Ovary (tissue), 9 donors: ENCODE results near the gene KLHDC8A. TPM values are rescaled to one million over a fixed set of nuclear protein-coding genes. Genes with fewer than 3 reads are reported as not detected.
A peak's percentile ranks its signal among the peaks of the same experiment; 100 is the strongest.

Experiments
- DNase-seq, 5 donors: peaks; one replicate each; pipeline ENCODE4 v3.0.0-alpha.2; 2019 to 2020
- H3K27ac ChIP-seq, 2 donors: fragments of 200-600 bp; one replicate each; pipeline versions ENCODE4 v1.5.1 to v1.8.0; 2019 to 2022
- H3K27me3 ChIP-seq: fragments of 200-600 bp; one replicate; pipeline ENCODE4 v1.8.0; 2022
- H3K36me3 ChIP-seq: fragments of 200-600 bp; sonication (generic); one replicate; pipeline ENCODE4 v1.5.1; 2019
- H3K4me1 ChIP-seq: one replicate; pipeline ENCODE4 v1.8.1; 2013; ENCODE audit warnings: mild to moderate bottlenecking, moderate library complexity; ENCODE audit not compliant: insufficient read depth
- H3K4me3 ChIP-seq: fragments of 200-600 bp; sonication (generic); one replicate; pipeline ENCODE4 v1.5.1; 2017
- H3K9me3 ChIP-seq, 2 donors: fragments of 200-600 bp in 1 of 2; sonication (generic) in 1 of 2; one replicate each; pipeline versions ENCODE4 v1.5.1 to v1.8.1; 2013 to 2019; ENCODE audit warnings: mild to moderate bottlenecking in 1 of 2, moderate library complexity in 1 of 2
- CTCF ChIP-seq, 3 donors: fragments of 450-650 bp in 2 of 3; fragments of 200-600 bp in 1 of 3; IDR thresholded peaks; one replicate each; pipeline versions ENCODE4 v1.5.1 to v1.8.0; 2016 to 2022; ENCODE audit warnings: antibody characterized with exemption in 3 of 3, mild to moderate bottlenecking in 1 of 3
- EP300 ChIP-seq: sonication (generic); formaldehyde crosslinking; IDR thresholded peaks from one replicate; pipeline ENCODE4 v1.6.1; 2017; ENCODE audit warnings: antibody characterized with exemption
- POLR2A ChIP-seq: fragments of 450-650 bp; IDR thresholded peaks from one replicate; pipeline ENCODE4 v1.6.1; 2017; ENCODE audit warnings: antibody characterized with exemption, mild to moderate bottlenecking, moderate library complexity
- WGBS, 3 donors: extraction: QIAGEN DNeasy Blood & Tissue Kit in 1 of 3; methylation state at CpG; one replicate each; pipeline versions ENCODE4 v1.1.5 to v1.1.7; 2013 to 2017; 5-methylcytosine and 5-hydroxymethylcytosine counted together
- intact Hi-C, 4 donors: fragments of 100-400 bp; cut with DNase I; formaldehyde crosslinking; loops; one replicate each; pipeline versions ENCODE4 v1.11.0 to v1.15.1; 2022 to 2023
- polyA plus RNA-seq, 2 donors: library from polyadenylated mRNA; stranded (reverse); fragments of 200-250 nt in 1 of 2; fragments of 350-450 nt in 1 of 2; fragmentation: Illumina TruSeq in 1 of 2; extraction: RNeasy Lipid Tissue Mini Kit (QIAGEN cat#74804) in 1 of 2; gene quantifications; one replicate each; pipeline ENCODE4 v1.2.3, GENCODE V29; 2013 to 2014
- total RNA-seq, 7 donors: library from RNA; depleted of rRNA in 2 of 7; stranded (reverse); fragments of >200 nt in 2 of 7; fragmentation: NEBNext Ultra II Directional in 3 of 7; extraction: Animal tissue kit (Norgen Biotek cat#: 25700) in 3 of 7; gene quantifications; one replicate each; pipeline versions ENCODE4 v1.1.0 to v1.2.4, GENCODE V29; 2016 to 2023
- donor health status: DM: no; HTN: no; CAD: no; lungs with moderate emphysema.
- donor health status: DM: no; HTN: no; CAD: no.
- donor health status: Bipolar disorder and iron deficiency.
- donor health status: DM: yes; HTN: yes; CAD: no.
- donor health status: DM: no; HTN: no; CAD: no.
- donor health status: DM: yes; HTN: yes; CAD: no.

The KLHDC8A gene
- total and polyA plus RNA-seq, 9 donors = 111 to 457 (median 270) TPM

- no peak for DNase-seq
- 75 to 83% (median 78%) methylated on average over 10 of the region's 10 CpGs for WGBS, 3 donors
- no peak overlapping the region for H3K4me3 ChIP-seq
- H3K4me1 ChIP-seq = peaks cover 10% of the 10 kb centered on the region
- H3K27ac ChIP-seq = peak overlapping the region in 1 of 2 donors; percentile 19
- TF ChIP-seq EP300 (no peak), CTCF (IDR thresholded peaks at IDR 0.05) (no peak), POLR2A (no peak)
- H3K9me3 ChIP-seq = no peaks in the 10 kb centered on the region
- H3K27me3 ChIP-seq = no peaks in the 10 kb centered on the region
- H3K36me3 ChIP-seq = no peaks in the 10 kb centered on the region
- intact Hi-C loops = no loop called here
Measured at GRCh38 chr1:205346956-205347574, 9.7 kb downstream of the KLHDC8A start.

GRCh38 chr1:205345761-205346160, 11.0 kb downstream of the KLHDC8A start:
- Histone ChIP-seq H3K27ac (peak overlapping the region in 1 of 2 donors; percentile 6), H3K9me3 (no peaks in the 10 kb centered on the region), H3K27me3 (no peaks in the 10 kb centered on the region), H3K36me3 (no peaks in the 10 kb centered on the region), H3K4me3 (no peak overlapping the region), H3K4me1 (peaks cover 9% of the 10 kb centered on the region)
- TF ChIP-seq POLR2A = no peak
- intact Hi-C loops = no loop called here
- 72 to 86% (median 76%) methylated on average over 11 of the region's 11 CpGs for WGBS, 3 donors
- DNase-seq = no peak

GRCh38 chr1:205344066-205344928, 12.4 kb downstream of the KLHDC8A start:
- Histone ChIP-seq H3K9me3 (no peaks in the 10 kb centered on the region), H3K27ac (peak overlapping the region; percentile 47 to 81), H3K27me3 (no peaks in the 10 kb centered on the region), H3K4me1 (peaks cover 8% of the 10 kb centered on the region), H3K36me3 (no peaks in the 10 kb centered on the region), H3K4me3 (peak overlapping the region; percentile 25)
- 7 to 8% (median 7%) methylated on average over 58 to 59 of the region's 59 CpGs for WGBS, 3 donors
- peak in 2 of 5 donors; percentile 51 to 71 for DNase-seq
- no peak for TF ChIP-seq CTCF (IDR thresholded peaks at IDR 0.05)
- TF ChIP-seq EP300 = no peak
- no peak for TF ChIP-seq POLR2A
- intact Hi-C loops = no loop called here

- WGBS, 3 donors = 38 to 45% (median 42%) methylated on average over 24 to 63 of the region's 63 CpGs
- no peaks in the 10 kb centered on the region for H3K9me3 ChIP-seq
- H3K4me1 ChIP-seq = peaks cover 3% of the 10 kb centered on the region
- peak overlapping the region; percentile 25 for H3K4me3 ChIP-seq
- H3K36me3 ChIP-seq = no peaks in the 10 kb centered on the region
- intact Hi-C loops = no loop called here
- peak in 4 of 5 donors; percentile 44 to 75 (median 68) for DNase-seq
- TF ChIP-seq EP300 (no peak), CTCF (IDR thresholded peaks at IDR 0.05) (peak in 1 of 3 donors; percentile 7), POLR2A (no peak)
- H3K27ac ChIP-seq = peak overlapping the region; percentile 47 to 81
- H3K27me3 ChIP-seq = no peaks in the 10 kb centered on the region
Measured at GRCh38 chr1:205343431-205344065, 13.2 kb downstream of the KLHDC8A start.
